GM12892 (cell line): Measurements from ENCODE around the gene SH3TC1.

Experiments used
- POLR2A ChIP-seq: IDR thresholded peaks from 2 replicates; pipeline ENCODE4 v1.6.1; 2011; ENCODE audit warnings: low read depth, low read length, control low read depth
- TAF1 ChIP-seq: IDR thresholded peaks from 2 replicates; pipeline ENCODE4 v1.6.1; 2011; ENCODE audit warnings: low read depth, mild to moderate bottlenecking, control low read depth, low read length, borderline replicate concordance

DNA sequence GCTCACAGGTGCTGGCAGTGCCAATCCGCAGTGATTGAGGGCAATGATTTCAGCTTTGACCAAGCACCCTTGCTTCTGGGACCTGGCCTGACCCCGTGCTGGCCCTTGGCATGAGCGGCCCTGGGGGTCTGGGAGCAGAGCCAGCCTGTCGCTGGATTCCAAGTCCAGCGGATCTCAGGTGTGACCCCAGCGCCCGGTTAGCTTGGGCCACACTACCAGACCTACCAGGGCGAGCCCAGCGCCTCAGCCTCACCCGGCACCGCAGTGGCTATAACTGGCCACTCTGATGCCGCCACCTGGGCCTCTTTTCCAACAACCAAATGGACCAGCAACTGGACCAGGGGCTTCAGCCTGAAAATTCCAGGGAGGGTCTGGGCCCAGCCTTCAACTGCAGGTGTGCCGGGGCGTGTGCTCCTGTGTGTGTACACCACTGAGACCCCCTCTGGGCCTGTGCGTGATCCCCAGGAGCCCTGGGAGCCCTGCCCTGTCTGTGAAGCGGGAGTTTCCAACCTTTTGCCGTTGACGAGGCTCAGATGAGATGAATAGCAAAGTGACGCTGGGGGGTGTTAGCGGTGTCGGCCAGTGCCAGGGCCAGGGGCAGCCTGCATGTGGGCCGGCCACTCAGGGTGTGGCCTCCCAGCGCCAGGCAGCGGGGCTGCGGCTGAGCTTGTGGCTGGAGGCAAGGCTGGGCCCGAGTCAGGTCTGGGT is 658 bp downstream of the SH3TC1 start:
- TF ChIP-seq TAF1 (no peak), POLR2A (no peak; the same call in 1 of the 2 replicates)
